ENCODE results near the gene IL11.

Gene IL11

DNA sequence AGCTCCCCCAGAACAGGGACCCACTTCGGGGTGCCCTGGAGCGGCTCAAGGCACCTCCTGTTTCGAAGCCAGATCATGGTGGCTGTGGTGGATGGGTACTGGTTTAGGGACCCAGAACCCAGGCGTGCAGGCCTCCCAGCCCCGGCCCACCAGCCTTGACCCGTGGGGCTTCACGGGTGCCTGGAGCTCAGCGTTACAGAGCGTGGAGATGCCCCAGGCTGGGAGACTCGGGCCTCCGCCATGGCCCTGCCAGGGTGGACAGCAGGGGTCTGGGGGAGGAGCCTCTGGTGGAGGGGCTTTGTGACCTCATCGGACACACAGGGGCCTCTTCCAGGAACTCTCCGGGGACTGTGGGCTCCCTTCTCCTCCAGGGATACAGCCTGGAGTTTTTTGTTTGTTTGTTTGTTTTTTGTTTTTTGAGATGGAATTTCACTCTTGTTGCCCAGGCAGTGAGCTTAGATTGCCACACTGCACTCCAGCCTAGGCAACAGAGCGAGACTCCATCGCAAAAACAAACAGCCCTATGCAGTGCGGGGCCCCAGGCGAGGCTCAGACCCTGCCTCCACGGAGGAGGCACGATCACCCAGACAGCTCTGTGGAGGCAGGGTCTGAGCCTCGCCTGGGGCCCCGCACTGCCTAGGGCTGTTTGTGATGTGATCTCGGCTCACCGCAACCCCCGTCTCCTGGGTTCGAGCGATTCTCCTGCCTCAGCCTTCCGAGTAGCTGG is 7.1 kb downstream of the IL11 start, which contains the start of gene GARIN5B:
GARIN5B (minus strand) TSS at position 271 of the 727 bp plus-strand sequence; CDS start at position 77, 194 bp downstream.
- TF ChIP-seq, protein P1, sequence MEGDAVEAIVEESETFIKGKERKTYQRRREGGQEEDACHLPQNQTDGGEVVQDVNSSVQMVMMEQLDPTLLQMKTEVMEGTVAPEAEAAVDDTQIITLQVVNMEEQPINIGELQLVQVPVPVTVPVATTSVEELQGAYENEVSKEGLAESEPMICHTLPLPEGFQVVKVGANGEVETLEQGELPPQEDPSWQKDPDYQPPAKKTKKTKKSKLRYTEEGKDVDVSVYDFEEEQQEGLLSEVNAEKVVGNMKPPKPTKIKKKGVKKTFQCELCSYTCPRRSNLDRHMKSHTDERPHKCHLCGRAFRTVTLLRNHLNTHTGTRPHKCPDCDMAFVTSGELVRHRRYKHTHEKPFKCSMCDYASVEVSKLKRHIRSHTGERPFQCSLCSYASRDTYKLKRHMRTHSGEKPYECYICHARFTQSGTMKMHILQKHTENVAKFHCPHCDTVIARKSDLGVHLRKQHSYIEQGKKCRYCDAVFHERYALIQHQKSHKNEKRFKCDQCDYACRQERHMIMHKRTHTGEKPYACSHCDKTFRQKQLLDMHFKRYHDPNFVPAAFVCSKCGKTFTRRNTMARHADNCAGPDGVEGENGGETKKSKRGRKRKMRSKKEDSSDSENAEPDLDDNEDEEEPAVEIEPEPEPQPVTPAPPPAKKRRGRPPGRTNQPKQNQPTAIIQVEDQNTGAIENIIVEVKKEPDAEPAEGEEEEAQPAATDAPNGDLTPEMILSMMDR (conservative IDR thresholded peaks at IDR 0.05; ENCODE audit: control insufficient read depth, insufficient read depth, low read depth, low read length) = no peak

DNA sequence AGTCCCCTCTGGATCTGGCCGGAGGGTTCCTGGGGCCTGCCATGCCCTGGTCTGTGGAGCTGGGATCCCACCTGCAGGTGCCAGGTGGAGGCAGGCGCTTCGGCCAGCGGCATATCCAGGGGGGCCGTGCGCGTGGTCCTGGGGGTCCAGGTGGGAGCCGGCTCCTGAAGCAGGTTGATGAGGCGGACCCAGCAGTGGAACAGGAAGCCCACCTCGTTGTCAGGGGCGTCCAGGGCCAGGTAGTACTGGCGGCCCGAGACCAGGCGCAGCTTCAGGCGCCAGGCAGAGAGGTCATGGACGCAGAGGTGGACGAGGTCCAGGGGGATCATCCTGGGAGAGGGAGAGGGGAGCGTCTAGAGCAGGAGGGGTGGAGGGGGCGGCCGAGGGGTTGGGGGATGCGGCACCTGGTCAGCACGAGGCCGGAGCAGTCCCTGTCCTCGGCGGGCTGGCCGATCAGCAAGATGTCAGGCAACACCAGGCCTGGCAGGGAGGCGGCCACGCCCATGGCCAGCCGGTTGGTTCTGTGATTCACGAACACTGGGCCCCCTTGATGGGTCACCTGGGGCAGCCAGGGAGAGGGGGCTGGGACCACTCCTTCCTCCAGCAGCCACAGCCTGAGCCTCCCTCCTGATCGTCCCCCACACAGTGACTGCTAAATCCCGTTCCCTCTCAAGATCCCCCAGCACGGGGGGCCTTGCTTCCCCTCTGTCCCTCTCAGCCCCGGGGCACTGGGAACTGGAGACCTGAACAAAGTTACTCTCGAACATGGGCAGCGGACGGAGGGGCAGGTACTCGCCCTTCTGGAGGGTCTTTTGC is 7.9 kb downstream of the IL11 start:
- no peak overlapping the region for H3K4me3 ChIP-seq (ENCODE audit: control insufficient read depth, low read depth, low read length)
- no peak for DNase-seq (ENCODE audit: low read depth)
- TF ChIP-seq, protein P1 (conservative IDR thresholded peaks at IDR 0.05; ENCODE audit: control insufficient read depth, insufficient read depth, low read depth, low read length) = no peak

More for the DNA sequence above, 7.1 kb downstream of the IL11 start, which contains the start of gene GARIN5B:
- no peak for DNase-seq (ENCODE audit: low read depth)
- H3K4me3 ChIP-seq (ENCODE audit: control insufficient read depth, low read depth, low read length) = no peak within 1 kb of the TSS

DNA sequence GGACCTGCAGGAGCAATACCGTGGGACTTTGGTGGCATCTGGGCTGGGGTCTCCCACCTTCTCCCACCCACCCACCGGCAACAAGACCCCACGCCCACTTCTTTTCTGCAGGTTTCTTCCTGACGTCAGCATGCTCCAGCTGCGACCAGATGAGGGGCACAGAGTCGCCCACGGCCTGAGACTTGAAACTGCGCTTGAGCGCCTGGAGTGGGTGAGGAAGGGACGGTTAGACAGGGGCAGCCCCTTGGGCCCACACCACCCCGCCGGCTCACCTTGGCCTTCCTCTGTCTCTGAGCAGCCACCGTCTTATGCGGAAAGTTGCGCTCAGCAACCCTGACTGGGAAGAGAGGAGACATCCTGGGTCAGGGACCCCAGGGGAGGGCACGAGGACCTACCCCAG is 9.4 kb downstream of the IL11 start:
- no peak for DNase-seq (ENCODE audit: low read depth)
- TF ChIP-seq, protein P1 (conservative IDR thresholded peaks at IDR 0.05; ENCODE audit: control insufficient read depth, insufficient read depth, low read depth, low read length) = no peak
- no peak overlapping the region for H3K4me3 ChIP-seq (ENCODE audit: control insufficient read depth, low read depth, low read length)

DNA sequence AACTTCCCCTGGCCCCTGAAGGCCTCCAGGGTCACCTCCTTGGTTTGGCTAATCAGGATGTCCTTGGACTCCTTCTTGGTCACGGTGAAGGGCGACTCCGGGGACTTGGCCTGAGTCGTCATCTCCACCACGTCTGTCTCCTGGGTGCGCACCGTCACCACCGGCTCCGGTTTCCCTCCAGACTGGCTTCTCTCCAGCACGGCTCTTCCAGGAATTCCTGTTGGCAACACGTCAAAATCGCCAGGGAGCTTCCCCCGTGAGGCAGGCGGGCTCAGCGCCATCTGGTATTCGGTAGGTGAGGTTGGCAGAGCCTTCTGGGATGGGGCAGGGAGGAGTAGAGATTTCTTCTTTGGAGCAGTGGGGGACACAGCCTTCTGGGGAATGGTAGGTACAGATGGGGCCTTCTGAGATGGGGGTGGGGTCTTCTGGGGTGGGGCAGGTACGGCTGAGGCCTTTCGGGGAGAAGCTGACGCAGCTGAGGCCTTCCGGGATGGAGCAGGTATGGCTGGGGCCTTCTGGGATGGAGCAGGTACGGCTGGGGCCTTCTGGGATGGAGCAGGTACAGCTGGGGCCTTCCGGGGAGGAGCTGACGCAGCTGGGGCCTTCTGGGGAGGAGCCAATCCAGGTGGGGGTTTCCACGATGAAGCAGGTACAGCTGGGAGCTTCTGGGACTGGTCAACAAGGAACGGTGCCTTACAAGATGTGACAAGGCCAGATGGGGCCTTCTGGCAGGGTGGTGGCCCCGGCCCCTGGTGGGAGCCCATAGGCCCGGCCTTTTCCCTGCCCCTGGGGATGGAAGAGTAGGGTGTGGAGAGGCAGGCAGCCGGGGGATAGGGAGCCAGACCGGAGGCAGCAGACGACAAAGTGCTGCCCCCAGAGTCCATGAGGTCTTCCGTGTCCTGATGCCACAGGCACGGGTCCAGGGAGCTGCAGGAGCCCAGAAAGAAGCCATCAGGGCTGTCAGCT is 11.0 kb downstream of the IL11 start:
- no peak overlapping the region for H3K4me3 ChIP-seq (ENCODE audit: control insufficient read depth, low read depth, low read length)
- no peak for DNase-seq (ENCODE audit: low read depth)
- TF ChIP-seq, protein P1 (conservative IDR thresholded peaks at IDR 0.05; ENCODE audit: control insufficient read depth, insufficient read depth, low read depth, low read length) = no peak

DNA sequence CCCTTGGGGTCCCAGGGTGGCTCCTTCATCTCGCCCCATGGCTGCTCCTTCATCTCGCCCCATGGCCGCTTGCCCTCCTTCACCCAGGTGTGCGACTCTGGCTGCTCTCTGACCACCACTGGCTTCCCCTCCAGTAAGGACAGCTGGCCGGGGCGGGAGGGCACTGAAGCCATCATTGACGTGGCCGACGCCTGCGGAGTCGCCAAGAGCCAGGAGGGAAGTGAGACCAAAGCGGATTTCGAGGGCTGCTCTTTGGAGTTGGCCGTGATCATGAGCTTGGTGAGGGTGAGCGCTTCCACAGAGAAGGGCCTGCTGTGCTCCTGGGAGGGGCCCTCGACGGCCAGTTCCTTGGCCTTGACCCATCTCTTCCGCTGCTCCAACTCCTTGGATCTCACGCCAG is 11.8 kb downstream of the IL11 start:
- H3K4me3 ChIP-seq (ENCODE audit: control insufficient read depth, low read depth, low read length) = no peak overlapping the region
- no peak for DNase-seq (ENCODE audit: low read depth)
- TF ChIP-seq, protein P1 (conservative IDR thresholded peaks at IDR 0.05; ENCODE audit: control insufficient read depth, insufficient read depth, low read depth, low read length) = no peak

DNA sequence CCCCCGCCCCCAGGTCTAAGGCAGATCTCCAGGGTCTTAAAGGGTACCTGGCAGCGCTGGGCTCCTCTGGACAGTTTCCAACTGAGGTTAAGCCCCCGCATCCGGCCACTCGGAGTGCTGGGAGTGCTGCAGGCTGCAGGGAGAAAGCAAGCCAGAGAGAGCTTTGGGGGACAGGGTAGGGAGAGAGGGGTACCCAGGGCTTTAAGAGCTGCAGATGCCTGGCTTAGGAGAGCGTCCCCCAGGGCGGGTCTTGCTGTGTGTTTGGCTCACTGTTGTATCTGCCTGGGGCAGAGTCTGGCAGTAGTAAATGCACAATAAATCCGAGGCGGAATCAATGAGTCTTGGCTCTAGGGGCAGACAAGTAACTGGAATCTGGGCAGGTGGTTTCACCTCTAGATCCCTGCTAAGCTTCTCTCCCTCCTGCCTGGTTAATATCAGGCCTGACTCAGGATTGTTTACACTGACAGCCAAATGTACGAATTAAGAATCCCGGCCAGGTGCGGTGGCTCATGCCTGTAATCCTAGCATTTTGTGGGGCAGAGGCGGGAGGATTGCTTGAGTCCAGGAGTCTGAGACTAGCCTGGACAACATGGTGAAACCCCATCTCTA is 14.9 kb downstream of the IL11 start:
- no peak for DNase-seq (ENCODE audit: low read depth)
- no peak overlapping the region for H3K4me3 ChIP-seq (ENCODE audit: control insufficient read depth, low read depth, low read length)
- TF ChIP-seq, protein P1 (conservative IDR thresholded peaks at IDR 0.05; ENCODE audit: control insufficient read depth, insufficient read depth, low read depth, low read length) = no peak
